Psoas muscle (tissue), 8 donors: ENCODE data around the gene C2orf49. TPM values are rescaled to one million over a fixed set of nuclear protein-coding genes. Genes with fewer than 3 reads are reported as not detected.

Experiments
- ATAC-seq, 4 donors: fragments of 200-7000 bp; cut with Tn5 transposase; one replicate each; pipeline ENCODE4 v1.9.1; 2020; ENCODE audit warnings: moderate library complexity in 3 of 4, mild to moderate bottlenecking in 2 of 4
- DNase-seq, 2 donors: peaks; one replicate each; pipeline ENCODE4 v3.0.0-alpha.2; 2020
- H3K27ac ChIP-seq: fragments of 200-600 bp; one replicate; pipeline ENCODE4 v1.8.0; 2022
- H3K27me3 ChIP-seq, 3 donors: fragments of 200-600 bp in 1 of 3; one replicate each; pipeline versions ENCODE4 v1.6.1 to v1.8.0; 2013 to 2022; ENCODE audit warnings: low read length in 2 of 3, mild to moderate bottlenecking in 2 of 3, moderate library complexity in 1 of 3; ENCODE audit not compliant: insufficient read depth in 3 of 3
- H3K36me3 ChIP-seq, 2 donors: fragments of 200-600 bp in 1 of 2; one replicate each; pipeline versions ENCODE4 v1.6.1 to v1.8.0; 2013 to 2022; ENCODE audit warnings: low read depth in 1 of 2, mild to moderate bottlenecking in 1 of 2, moderate library complexity in 1 of 2; ENCODE audit not compliant: insufficient read depth in 1 of 2
- H3K4me1 ChIP-seq: fragments of 200-600 bp; one replicate; pipeline ENCODE4 v1.8.0; 2022
- H3K4me3 ChIP-seq: fragments of 200-600 bp; one replicate; pipeline ENCODE4 v1.8.0; 2022; ENCODE audit warnings: mild to moderate bottlenecking
- H3K9me3 ChIP-seq: fragments of 200-600 bp; one replicate; pipeline ENCODE4 v1.8.0; 2022
- CTCF ChIP-seq: fragments of 200-600 bp; IDR thresholded peaks from one replicate; pipeline ENCODE4 v1.8.0; 2022; ENCODE audit warnings: antibody characterized with exemption
- WGBS, 3 donors: extraction: QIAGEN DNeasy Blood & Tissue Kit; methylation state at CpG; one replicate each; pipeline versions ENCODE4 v1.1.6 to v1.1.7; 2013; 5-methylcytosine and 5-hydroxymethylcytosine counted together
- intact Hi-C, 2 donors: fragments of 100-400 bp; cut with DNase I; formaldehyde crosslinking; loops; one replicate each; pipeline versions ENCODE4 v1.11.0 to v1.14.2; 2022
- polyA plus RNA-seq, 3 donors: library from polyadenylated mRNA; stranded (reverse); fragments of 200-250 nt; gene quantifications; one replicate each; pipeline ENCODE4 v1.2.3, GENCODE V29; 2013
- total RNA-seq, 4 donors: library from RNA; stranded (reverse); fragmentation: NEBNext Ultra II Directional in 2 of 4; extraction: Animal tissue kit (Norgen Biotek cat#: 25700) in 2 of 4; gene quantifications; one replicate each; pipeline versions ENCODE4 v1.2.1 to v1.2.4, GENCODE V29; 2021 to 2023
- donor health status: healthy with polysubstance abuse.
- donor health status: DM: no; HTN: no; CAD: no; lungs with moderate emphysema.
- donor health status: Bipolar disorder and iron deficiency.
- donor health status: healthy.
- donor health status: DM: yes; HTN: yes; CAD: no.
- donor health status: DM: no; HTN: no; CAD: no.
- donor health status: DM: no; HTN: no; CAD: no.
- donor health status: DM: yes; HTN: yes; CAD: no.

Gene C2orf49
- total and polyA plus RNA-seq, 7 donors = 13.2 to 24.6 (median 15.0) TPM

GRCh38 chr2:105388971-105389381, 51.6 kb downstream of the C2orf49 start:
- no peaks in the 10 kb centered on the region for H3K27me3 ChIP-seq
- H3K9me3 ChIP-seq = no peaks in the 10 kb centered on the region
- WGBS, 3 donors = 5 to 9% (median 6%) methylated on average over 8 of the region's 8 CpGs
- no peak overlapping the region for H3K4me3 ChIP-seq
- ATAC-seq (no peak), DNase-seq (no peak)
- peak overlapping the region; percentile 88 for H3K27ac ChIP-seq
- H3K36me3 ChIP-seq = peaks cover 4 to 28% of the 10 kb centered on the region in 2 donors
- no peak for TF ChIP-seq CTCF
- intact Hi-C loops = no loop called here
- peaks cover 59% of the 10 kb centered on the region for H3K4me1 ChIP-seq

GRCh38 chr2:105390454-105390853, 53.1 kb downstream of the C2orf49 start:
- no peak for DNase-seq
- H3K9me3 ChIP-seq = no peaks in the 10 kb centered on the region
- H3K4me3 ChIP-seq = no peak overlapping the region
- ATAC-seq = no peak
- TF ChIP-seq CTCF = no peak
- no peaks in the 10 kb centered on the region for H3K27me3 ChIP-seq
- H3K36me3 ChIP-seq = peaks cover 0 to 13% of the 10 kb centered on the region in 2 donors
- peak overlapping the region; percentile 88 for H3K27ac ChIP-seq
- intact Hi-C loops = no loop called here
- peaks cover 59% of the 10 kb centered on the region for H3K4me1 ChIP-seq

GRCh38 chr2:105391058-105391627, 53.8 kb downstream of the C2orf49 start:
- H3K27ac ChIP-seq = peak overlapping the region; percentile 88
- peaks cover 0 to 6% of the 10 kb centered on the region in 2 donors for H3K36me3 ChIP-seq
- no peak for TF ChIP-seq CTCF
- WGBS, 3 donors = 73 to 83% (median 75%) methylated on average over 5 of the region's 5 CpGs
- H3K27me3 ChIP-seq = no peaks in the 10 kb centered on the region
- peaks cover 58% of the 10 kb centered on the region for H3K4me1 ChIP-seq
- intact Hi-C loops = no loop called here
- DNase-seq (no peak), ATAC-seq (peak in 3 of 4 donors; percentile 26 to 30 (median 27))
- H3K4me3 ChIP-seq = no peak overlapping the region
- H3K9me3 ChIP-seq = no peaks in the 10 kb centered on the region

GRCh38 chr2:105391763-105392662, 54.7 kb downstream of the C2orf49 start:
- WGBS, 3 donors = 76 to 83% (median 78%) methylated on average over 9 of the region's 9 CpGs
- no peaks in the 10 kb centered on the region for H3K27me3 ChIP-seq
- no peak overlapping the region for H3K4me3 ChIP-seq
- H3K27ac ChIP-seq = peak overlapping the region; percentile 88
- DNase-seq = no peak
- intact Hi-C loops = no loop called here
- ATAC-seq = no peak
- H3K4me1 ChIP-seq = peaks cover 59% of the 10 kb centered on the region
- H3K9me3 ChIP-seq = no peaks in the 10 kb centered on the region
- TF ChIP-seq CTCF = no peak
- H3K36me3 ChIP-seq = peaks cover 0 to 4% of the 10 kb centered on the region in 2 donors
